CD4-positive, alpha-beta T cell treated with Interleukin-6 at 100 ng/mL for 8 hours (primary cell): ENCODE results near the gene S100A14.
"Not testable (repeated sequence)": the region's sequence is repeated elsewhere in the genome, so short reads cannot be mapped to it uniquely, and the experiment has no call there.

Experiments
- DNase-seq: peaks from one replicate; pipeline ENCODE4 v3.0.0-alpha.2; 2020; ENCODE audit warnings: mixed read lengths, low spot score

Gene S100A14

GRCh38 chr1:153614906-153615305 is 1.2 kb downstream of the S100A14 start:
- DNase-seq: no peak

- DNase-seq: no peak
These were observed 1.8 kb downstream of the S100A14 start for GRCh38 chr1:153614189-153614900.

- DNase-seq: no peak
These were observed 2.7 kb downstream of the S100A14 start for GRCh38 chr1:153613406-153613805.

- DNase-seq: no peak
These were observed 3.3 kb downstream of the S100A14 start, which contains the start of gene S100A16 for GRCh38 chr1:153612755-153613331. Gene S100A16 (minus strand): TSS chr1:153613137. CDS start chr1:153608151, 4,986 bp downstream.

- DNase-seq: no peak
These were observed 3.9 kb downstream of the S100A14 start for GRCh38 chr1:153612111-153612754.

- DNase-seq: no peak
These were observed 4.8 kb downstream of the S100A14 start for GRCh38 chr1:153611356-153611755.

GRCh38 chr1:153610811-153611301 is 5.3 kb downstream of the S100A14 start:
- no peak for DNase-seq

GRCh38 chr1:153610334-153610733 is 5.8 kb downstream of the S100A14 start:
- no peak for DNase-seq

GRCh38 chr1:153609585-153609907 is 6.6 kb downstream of the S100A14 start:
- no peak for DNase-seq

GRCh38 chr1:153608742-153609584 is 7.2 kb downstream of the S100A14 start:
- no peak for DNase-seq

GRCh38 chr1:153608089-153608682 is 7.9 kb downstream of the S100A14 start:
- DNase-seq: no peak

- DNase-seq: no peak
These were observed 8.7 kb downstream of the S100A14 start for GRCh38 chr1:153607381-153607780.

GRCh38 chr1:153606194-153606593 is 9.9 kb downstream of the S100A14 start:
- DNase-seq: no peak

- DNase-seq: no peak
These were observed 13.4 kb downstream of the S100A14 start for GRCh38 chr1:153602749-153603148.

- DNase-seq: no peak
These were observed 16.3 kb downstream of the S100A14 start for GRCh38 chr1:153599847-153600246.

GRCh38 chr1:153598309-153599172 is 17.6 kb downstream of the S100A14 start:
- DNase-seq: peak; percentile 7

GRCh38 chr1:153597206-153597605 is 18.9 kb downstream of the S100A14 start:
- DNase-seq: no peak

- DNase-seq: no peak
These were observed 23.4 kb downstream of the S100A14 start for GRCh38 chr1:153592748-153593147.

GRCh38 chr1:153588482-153588881 is 27.6 kb downstream of the S100A14 start:
- DNase-seq: no peak

- DNase-seq: not testable (repeated sequence)
These were observed 28.1 kb downstream of the S100A14 start for GRCh38 chr1:153588033-153588432.

- no peak for DNase-seq
These were observed 28.8 kb downstream of the S100A14 start for GRCh38 chr1:153587314-153587713.
